ENCODE measurements around the gene CELF4. TPM values are rescaled to one million over a fixed set of nuclear protein-coding genes. Genes with fewer than 3 reads are reported as not detected.

CELF4 gene
- total and polyA plus RNA-seq, 2 donors (not counting 3 experiments of a cell fraction or from before 2014, with no cell fraction given), result not detected

GRCh38 chr18:37554399-37554787, 11.2 kb downstream of the CELF4 start:
- dilution Hi-C loops (cut with MboI; ENCODE audit: extremely low pct_ligation_motif_present, low sequenced_read_pairs), result no loop called here
- POLR2A ChIA-PET, result no interaction called here

More at GRCh38 chr18:37554399-37554787, 11.2 kb downstream of the CELF4 start:
- no peak for TF ChIP-seq CTCF (IDR thresholded peaks at IDR 0.05; ENCODE audit: extremely low read depth in 1 of 2, insufficient read depth in 1 of 2, low read depth in 1 of 2, low read length in 2 of 2)
- TF ChIP-seq MAX (IDR thresholded peaks at IDR 0.05; ENCODE audit: insufficient read depth, insufficient read length), result no peak
- no peak for TF ChIP-seq JUN (IDR thresholded peaks at IDR 0.05; ENCODE audit: borderline replicate concordance, insufficient read depth, insufficient read length, low read depth)
- no peak for TF ChIP-seq GATA2 (IDR thresholded peaks at IDR 0.05; ENCODE audit: insufficient read depth, insufficient read length, low read depth, low read length)
- TF ChIP-seq POLR2A (IDR thresholded peaks at IDR 0.05; ENCODE audit: low read depth, low read length), result no peak
- no peak for TF ChIP-seq EZH2 (IDR thresholded peaks at IDR 0.05; ENCODE audit: borderline replicate concordance, low read depth, low read length, severe bottlenecking)
- no peak for TF ChIP-seq POLR2AphosphoS5 (IDR thresholded peaks at IDR 0.05; ENCODE audit: insufficient read depth, low read depth, low read length)
- no peak for TF ChIP-seq FOS (IDR thresholded peaks at IDR 0.05; ENCODE audit: borderline replicate concordance, insufficient read depth, low read length)
- no peak for TF ChIP-seq MYC (IDR thresholded peaks at IDR 0.05; ENCODE audit: low read depth, low read length)
- intact Hi-C loops (cut with micrococcal nuclease), result no loop called here
- Histone ChIP-seq H3K27me3 (ENCODE audit: control insufficient read depth in 2 of 2, insufficient read depth in 2 of 2, low read length in 2 of 2) (no peaks in the 10 kb centered on the region), H2AFZ (ENCODE audit: low read depth, low read length) (no peak overlapping the region), H3K4me1 (ENCODE audit: control insufficient read depth, extremely low read depth, insufficient read depth, low read length) (no peaks in the 10 kb centered on the region), H3K4me2 (ENCODE audit: insufficient read depth, low read length) (no peak overlapping the region), H3K9me3 (replicated peaks; ENCODE audit: control insufficient read depth, insufficient read depth, low read length) (no peaks in the 10 kb centered on the region), H3K27ac (ENCODE audit: insufficient read depth, low read depth, low read length) (no peak overlapping the region), H3K9me1 (replicated peaks; ENCODE audit: control insufficient read depth, extremely low read depth, insufficient read depth, low read length) (no peaks in the 10 kb centered on the region), H3K9ac (replicated peaks; ENCODE audit: extremely low read depth, insufficient read depth, low read length) (no peak overlapping the region), H3K79me2 (ENCODE audit: control insufficient read depth, insufficient read depth, low read length) (no peaks in the 10 kb centered on the region), H4K20me1 (replicated peaks; ENCODE audit: control insufficient read depth, extremely low read depth, insufficient read depth, low read length) (no peaks in the 10 kb centered on the region), H3K36me3 (ENCODE audit: control insufficient read depth in 2 of 2, extremely low read depth in 1 of 2, insufficient read depth in 2 of 2, low read length in 2 of 2) (no peaks in the 10 kb centered on the region), H3K4me3 (replicated peaks in 1 of 3; ENCODE audit: insufficient read depth in 1 of 3, low read depth in 1 of 3, low read length in 3 of 3) (no peak overlapping the region)
- CTCF ChIA-PET, result no interaction called here
- DNase-seq (ENCODE audit: low read depth, low spot score) (no peak), FAIRE-seq (no peak)
- no TSS peak for BruUV-seq (replicated peaks)
